HuH-7 (cell line): ENCODE data around the gene RAB2B.

Experiments
- DNase-seq: peaks from one replicate; pipeline ENCODE4 v3.0.0; 2011; ENCODE audit warnings: low spot score

Gene RAB2B

GRCh38 chr14:21476925-21477681 is at the start of gene RAB2B, which contains the start of gene TOX4:
Gene RAB2B (minus strand): TSS chr14:21476959. CDS start chr14:21476872, 87 bp downstream.
Gene TOX4 (plus strand): TSS chr14:21477195. CDS start chr14:21477279, 84 bp downstream.
- peak; percentile 84 for DNase-seq

DNA sequence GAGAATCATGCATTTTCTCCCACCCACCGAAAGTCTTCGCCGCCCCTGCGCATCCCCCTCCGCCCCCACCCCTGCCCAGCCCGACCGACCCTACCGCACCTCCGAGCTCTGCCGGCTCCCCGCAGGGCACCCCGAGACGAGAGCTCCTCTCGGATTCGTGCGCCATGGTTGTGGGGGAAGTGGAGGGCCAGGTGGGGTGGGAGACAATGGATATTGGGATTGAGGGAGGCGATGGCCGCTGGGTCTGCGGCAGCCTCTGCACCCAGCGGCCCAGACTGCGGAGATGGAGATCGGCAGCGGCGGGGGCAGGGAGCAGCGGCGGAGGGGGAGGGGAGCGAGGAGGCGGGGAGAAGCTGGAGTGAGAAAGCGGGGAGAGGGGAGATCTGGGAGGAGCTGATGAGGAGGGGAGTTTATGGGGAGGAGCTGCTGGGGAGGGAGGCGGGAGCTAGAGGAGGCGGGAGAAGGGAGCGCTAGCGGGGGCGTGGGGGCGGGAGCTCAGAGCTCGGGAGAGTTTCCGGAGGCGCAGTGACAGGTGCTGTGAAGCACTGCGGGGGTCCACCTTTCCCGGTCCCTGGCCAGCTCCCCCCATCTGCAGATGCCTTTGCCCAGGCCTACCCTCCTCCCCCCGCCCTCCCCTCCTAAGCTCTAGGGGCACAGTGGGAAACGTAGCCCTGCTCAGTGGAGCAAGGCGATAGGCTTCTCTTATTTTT is 49.4 kb upstream of the RAB2B start, which contains the start of gene SALL2:
Gene SALL2, minus strand, starts transcription at position 385 of the 710 bp plus-strand sequence. Its CDS starts 219 bp downstream, at position 166.
- DNase-seq = peak; percentile 79

GRCh38 chr14:21525571-21525961 is 48.8 kb upstream of the RAB2B start:
- peak; percentile 15 for DNase-seq

- no peak for DNase-seq
Observed at GRCh38 chr14:21524575-21525490, 48.1 kb upstream of the RAB2B start.

GRCh38 chr14:21523203-21523602 is 46.4 kb upstream of the RAB2B start:
- DNase-seq = no peak

- DNase-seq = no peak
Observed at GRCh38 chr14:21521501-21521900, 44.7 kb upstream of the RAB2B start.

DNA sequence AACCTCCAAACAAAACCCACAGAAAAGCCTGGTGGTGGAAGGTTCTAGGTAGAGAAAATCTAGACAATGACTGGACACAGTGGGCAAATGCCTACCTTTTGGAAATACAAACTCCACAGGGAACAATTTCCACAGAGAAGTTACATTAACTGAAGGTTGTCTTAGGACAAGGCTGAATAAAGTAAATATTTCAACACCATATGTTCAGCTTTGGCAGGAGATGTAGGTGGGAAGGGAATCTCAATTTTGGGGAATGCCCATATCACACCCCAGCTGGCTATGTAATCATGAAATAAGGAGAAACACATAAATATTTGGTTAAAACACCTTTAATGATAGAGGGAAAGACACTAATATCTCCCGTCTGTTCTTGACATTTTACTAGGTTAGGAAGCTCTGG is 44.0 kb upstream of the RAB2B start:
- no peak for DNase-seq

DNA sequence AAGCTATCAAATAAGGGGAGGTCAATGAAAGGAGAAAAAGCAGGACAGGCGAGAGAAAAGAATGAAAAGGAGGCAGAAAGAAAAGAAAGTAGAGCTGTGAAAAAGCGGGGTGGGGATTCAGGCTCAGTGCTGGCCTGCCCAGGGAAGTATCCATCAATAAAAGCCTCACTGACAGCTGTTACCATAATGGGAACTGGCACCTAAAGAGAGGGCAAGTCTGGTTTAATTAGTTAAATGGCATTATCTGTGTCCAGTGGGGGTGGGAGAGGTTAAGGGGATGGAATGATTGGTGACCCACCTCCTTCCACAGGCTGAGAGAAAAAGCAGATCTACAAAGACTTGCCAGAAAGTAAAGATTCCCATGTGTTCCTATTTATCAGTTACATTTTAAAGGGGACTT is 42.0 kb upstream of the RAB2B start:
- no peak for DNase-seq

DNA sequence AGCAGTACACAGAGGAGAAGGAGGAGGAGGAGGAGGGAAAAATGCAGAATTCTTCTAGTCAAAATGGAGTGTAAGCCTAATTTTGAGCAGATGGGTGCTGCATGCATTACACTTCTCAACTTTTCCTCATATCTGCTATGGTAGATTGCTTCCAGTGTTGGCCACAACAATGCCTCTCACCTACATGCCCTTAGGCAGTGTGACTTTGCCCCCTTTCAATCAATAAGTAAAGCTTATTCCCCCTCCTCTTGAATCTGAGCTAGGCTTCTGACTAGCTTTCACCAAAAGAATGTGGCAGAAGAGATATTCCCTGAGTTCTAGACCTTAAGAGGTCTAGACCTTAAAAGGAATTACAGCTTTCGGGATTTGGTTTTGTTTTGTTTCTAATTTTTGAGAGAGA is 37.6 kb upstream of the RAB2B start:
- DNase-seq = no peak

- peak; percentile 78 for DNase-seq
Observed at GRCh38 chr14:21510735-21511657, 34.2 kb upstream of the RAB2B start, which contains the start of gene METTL3. Gene METTL3 (minus strand): TSS chr14:21511340. CDS start chr14:21511223, 117 bp downstream.

DNA sequence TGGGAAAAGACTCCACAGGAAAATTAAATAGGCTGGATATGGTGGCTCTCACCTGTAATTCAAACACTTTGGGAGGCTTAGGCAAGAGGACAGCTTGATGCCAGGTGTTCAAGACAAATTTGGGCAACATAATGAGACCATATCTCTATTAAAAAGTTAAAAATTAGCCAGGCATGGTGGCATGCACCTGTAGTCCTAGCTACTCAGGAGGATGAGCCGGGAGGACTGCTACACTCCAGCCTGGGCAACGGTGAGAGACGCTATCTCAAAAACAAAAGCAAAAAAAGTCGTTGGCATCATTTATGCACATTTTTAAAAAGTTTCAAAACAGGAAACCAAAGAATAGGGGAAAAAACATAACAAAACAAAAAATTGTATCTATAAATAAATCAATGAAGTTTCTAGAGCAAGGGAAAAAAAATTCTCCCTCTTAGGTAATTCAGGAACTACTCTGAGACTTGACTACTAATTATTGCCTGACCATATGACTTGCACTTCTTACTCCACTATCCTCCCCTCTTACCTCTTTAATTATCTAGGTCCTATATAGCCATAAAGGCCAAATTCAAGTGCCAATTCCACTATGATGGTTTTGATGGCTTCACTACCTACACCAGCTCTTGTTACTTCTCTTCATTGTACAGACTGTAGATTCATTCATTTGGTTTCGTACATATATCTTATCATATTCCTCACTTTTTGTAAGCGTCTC is 32.8 kb upstream of the RAB2B start:
- no peak for DNase-seq

DNA sequence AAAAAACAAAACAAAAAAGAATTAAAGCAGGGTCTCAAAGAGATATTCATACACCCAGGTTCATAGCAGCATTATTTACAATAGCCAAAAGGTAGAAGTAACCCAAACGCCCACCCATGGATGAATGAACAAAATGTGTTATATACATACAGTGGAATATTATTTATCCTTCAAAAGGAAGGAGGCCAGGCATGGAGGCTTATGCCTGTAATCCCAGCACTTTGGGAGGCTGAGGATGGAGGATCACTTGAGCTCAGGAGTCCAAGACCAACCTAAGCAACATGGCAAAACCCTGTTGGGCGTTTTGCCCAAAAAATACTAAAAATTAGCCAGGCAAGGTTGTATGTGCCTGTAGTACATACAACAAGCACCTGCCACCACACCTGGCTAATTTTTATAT is 29.8 kb upstream of the RAB2B start:
- no peak for DNase-seq

DNA sequence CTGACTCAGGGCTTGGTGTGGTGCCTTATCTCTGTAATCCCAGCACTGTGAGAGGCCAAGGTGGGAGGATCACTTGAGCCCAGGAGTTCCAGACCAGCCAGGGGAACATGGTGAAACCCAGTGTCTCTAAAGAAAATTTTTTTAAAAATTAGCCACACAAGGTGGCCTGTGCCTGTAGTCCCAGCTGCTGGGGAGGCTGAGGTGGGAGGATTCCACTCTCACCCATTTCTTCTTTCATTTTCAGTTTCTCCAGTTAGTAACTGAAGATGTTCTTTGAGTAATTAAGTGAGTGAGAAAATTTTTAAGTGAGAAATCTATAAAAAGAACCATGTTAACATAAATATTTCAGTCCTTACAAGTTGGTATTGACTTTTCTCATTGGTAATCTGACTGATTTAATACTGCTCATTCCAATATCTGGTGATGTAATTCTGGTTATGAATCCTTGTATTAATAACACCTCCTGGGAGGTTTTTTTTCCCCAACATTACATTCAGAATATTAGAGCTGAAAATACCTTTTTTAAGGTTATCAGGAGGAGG is 28.3 kb upstream of the RAB2B start:
- no peak for DNase-seq

- DNase-seq = no peak
Observed at GRCh38 chr14:21503376-21503775, 26.6 kb upstream of the RAB2B start.

DNA sequence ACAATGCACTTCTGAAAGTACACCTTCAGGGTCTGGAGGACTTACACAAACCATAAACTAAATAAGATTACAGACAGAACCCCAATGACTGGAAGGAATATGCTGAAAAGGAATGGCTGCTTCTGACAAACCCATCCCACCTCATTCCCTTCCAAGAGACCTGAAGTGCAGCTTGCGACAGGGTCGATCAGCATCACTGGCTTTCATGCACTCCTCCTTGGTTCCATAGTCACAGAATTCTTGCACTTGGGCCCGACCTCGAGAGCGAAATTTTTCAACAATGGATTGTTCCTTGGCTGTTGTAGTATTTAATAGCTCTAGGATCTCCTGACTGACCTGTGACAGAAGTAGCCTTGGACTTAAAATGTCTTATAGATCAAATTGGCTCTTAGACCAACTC is 24.8 kb upstream of the RAB2B start:
- DNase-seq = no peak

DNA sequence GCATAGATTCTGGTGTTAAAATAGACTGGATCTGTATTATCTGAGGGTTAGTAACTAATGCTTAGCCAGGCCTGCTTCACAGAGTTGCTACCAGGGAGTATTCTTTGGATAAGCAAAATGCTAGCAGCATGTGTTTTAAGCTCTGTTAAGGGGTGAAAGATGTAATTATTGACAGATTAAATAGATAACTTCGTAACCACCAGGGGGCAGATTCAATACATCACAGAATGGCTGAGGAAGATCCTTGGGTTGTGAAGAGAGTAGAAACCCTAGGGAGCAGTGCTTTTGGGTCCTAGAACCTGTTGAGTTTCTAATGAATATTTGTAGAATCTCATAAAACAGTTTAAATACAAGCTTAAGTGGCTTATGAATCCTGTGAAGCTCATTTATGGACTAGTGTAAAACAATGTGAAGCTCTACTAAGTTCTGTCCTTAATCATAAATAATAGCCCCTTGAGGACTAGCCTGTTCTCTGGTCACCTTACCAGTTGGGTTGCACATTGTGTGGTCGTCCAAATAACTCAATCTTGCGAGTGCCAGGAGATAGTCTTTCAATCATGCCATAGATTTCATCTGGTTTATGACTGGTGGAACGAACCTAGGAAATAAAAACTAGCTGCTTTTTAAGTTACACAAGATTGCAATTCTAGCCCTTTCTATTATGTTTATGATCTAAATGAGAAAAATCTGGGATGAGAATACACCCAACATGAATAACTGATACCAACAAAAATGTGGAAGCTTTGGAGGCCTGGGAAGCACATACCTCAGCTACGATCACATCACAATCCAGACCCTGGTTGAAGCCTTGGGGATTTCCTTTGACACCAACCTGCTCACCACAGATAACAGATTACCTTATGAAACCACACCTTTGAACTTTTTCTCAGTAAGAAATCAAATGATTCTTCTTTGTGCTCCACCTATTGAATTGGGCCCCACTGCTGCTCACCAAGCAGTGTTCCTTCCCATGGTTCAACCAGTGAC is 22.1 kb upstream of the RAB2B start:
- peak; percentile 40 for DNase-seq

- no peak for DNase-seq
Observed at GRCh38 chr14:21496453-21496852, 19.7 kb upstream of the RAB2B start.

DNA sequence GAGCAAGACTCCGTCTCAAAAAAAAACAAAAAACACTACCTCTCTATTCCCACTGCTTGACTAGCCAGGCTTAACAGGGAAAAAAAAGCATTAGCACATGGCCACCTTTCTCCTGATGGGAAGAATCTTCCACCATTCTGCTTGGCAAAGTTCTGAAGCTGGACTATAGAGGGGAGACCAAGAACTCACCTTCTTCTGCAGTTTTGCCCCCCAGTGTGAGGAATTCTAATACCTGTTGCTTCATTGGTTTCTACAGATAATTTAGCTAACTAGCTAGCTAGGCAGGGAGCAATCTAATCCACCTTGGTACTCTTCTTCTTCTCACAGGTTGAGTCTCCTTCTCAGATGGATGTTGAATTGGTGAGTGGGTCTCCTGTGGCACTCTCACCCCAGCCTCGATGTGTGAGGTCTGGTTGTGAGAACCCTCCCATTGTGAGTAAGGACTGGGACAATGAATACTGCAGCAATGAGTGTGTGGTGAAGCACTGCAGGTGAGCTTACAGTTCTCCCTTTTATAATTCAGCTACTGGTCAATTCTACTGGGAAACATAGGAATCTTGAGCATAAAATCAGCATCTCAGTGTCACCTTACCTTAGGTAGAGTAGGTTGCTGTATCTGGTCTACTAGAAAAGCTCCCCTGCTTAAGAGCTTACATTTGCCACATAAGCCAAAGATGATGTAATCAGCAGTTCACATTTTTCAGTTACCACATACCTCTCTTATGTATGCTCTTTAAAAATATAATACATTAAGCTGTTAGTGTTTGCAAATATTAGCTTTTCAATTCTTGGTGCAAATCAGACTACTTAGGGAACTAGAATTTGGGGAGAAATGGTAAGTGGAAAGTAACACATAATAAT is 18.4 kb upstream of the RAB2B start:
- DNase-seq = no peak
